GM19351 (cell line): Measurements from ENCODE around the gene SHISA6.

ENCODE experiments used
- ATAC-seq: cut with Tn5 transposase; IDR thresholded peaks from one replicate; pipeline ENCODE4 v1.9.1; 2021; ENCODE audit warnings: mild to moderate bottlenecking, moderate library complexity; ENCODE audit not compliant: unreplicated experiment

Gene SHISA6

DNA sequence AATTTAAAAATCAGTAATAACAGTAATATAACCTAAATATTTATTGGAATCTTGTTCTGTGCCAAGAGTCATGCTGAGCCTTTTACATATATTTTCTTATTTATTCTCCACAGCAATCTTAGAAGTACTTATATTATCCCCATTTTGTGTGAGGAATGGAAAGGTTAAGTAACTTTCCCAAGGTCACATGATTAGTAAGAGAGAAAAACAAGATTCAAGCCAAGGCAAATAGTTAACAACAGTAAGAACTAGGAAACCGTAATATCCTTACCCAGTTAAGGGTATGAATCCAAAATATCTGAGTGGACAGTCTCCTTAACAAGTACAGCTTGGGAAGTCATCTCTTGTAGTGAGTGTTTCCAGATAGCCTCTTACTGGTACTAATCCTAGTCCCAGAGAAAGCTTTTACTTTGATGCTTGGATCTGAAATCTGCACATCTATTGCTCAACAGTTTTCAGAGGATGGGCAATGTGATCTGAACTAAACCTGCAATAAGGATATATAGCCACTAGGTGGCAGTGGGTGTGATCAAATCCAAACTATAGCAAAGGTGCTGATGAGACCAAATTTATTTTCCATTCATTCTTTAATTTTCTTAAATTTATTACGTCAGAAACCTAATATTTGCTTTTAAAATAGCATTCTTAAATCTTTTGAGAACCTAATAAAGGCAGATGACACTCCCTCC lies 23.3 kb downstream of the SHISA6 start:
- ATAC-seq = no peak

DNA sequence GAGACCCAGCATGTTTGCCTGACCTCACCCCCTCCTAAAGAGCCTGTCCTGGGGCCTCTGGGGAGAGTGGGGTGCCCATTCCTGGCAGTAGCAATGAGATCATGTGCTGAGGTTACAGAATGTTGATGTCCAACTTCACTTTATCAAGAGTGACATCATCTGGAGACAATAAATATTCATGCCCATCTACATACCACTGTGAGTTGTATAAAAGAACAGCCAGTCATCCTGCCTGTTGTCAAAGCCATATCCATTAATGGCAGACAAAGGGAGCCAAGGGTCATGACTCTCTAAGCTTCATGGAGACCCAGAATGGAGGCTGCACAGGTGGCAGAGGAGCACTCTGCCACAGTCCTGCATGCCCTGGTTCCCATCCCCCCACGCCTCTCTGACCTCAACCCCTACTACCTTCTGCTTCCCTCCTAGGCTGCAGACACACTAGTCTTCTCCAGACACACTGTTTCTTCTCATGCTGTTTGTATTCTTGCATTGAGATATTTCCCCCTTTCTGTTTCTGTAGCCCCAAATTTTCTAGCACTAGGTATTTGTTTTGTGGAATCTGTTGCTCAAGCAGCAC lies 27.1 kb downstream of the SHISA6 start:
- ATAC-seq = no peak

DNA sequence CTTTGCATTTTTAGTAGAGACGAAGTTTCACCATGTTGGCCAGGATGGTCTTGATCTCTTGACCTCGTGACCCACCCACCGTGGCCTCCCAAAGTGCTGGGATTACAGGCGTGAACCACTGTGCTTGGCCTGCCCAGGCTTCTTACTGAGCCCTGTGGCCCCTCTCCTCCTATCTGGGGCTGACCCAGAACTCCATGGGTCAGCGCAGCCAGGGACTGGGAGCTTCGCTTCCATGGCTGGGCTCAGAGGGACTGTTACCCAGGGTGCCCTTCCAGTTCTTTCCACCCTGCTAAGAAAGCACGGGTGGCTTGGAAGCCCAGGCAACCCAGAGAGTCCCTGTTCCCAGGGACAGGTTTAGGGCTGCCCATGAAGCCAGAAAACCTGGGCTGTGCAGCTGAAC lies 28.2 kb downstream of the SHISA6 start:
- no peak for ATAC-seq

DNA sequence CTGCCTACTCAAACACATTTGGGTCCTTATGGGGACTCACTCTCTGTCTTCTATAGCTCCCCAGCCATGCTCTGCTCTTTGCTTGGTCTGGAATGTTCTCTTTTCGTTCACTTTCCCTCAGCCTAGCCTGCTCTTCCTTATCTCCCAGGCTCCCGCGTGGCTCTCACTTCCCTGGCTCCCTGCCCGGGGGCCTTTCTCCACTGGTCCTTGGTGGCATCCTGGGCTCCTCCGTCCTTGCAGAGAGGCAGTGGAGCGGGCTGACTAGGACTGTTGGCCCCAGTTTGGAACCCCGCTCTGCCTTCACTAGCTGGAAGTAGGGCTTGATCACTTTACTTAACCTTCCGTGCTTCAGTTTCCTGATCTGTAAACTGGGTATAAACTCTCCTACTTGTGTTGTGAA lies 31.2 kb downstream of the SHISA6 start:
- ATAC-seq = no peak

DNA sequence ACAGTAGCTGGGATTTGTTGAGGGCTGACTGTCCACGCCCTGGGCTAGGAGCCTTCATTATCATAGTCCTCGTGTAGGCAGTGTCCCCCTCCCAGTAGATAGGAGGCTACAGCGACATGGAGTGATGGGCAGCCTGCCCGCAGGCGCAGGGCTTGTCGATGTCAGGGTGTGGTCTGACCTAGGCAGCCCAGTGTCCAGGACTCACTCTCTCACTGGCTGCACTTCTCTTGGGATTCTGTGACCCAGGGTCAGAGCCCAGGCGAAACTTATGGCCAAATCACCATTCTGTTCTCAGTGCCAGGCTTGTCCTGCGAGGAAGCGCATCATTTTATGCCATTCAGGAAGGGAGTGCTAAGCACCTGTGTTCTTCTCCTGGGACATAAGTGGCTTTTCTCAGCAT lies 32.6 kb downstream of the SHISA6 start:
- no peak for ATAC-seq

DNA sequence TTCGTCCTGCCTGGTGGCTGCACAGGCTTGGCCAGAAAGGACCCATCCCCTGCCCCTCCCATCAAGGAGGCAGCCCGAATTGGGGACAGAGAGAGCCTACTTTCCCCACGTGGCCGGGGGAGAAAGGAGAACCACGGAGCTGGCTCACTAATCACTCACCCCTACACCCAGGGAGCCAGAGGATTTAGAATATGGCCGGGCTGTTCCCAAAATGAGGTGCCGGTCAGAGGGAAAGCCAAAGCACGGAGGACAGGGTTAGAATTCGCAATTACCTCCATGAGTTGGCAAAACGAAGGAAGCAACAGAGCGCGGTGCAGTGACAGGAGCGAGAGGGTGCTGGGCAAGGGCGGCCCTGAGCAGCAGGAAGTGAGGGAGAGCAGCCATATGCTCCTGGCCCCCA lies 33.1 kb downstream of the SHISA6 start:
- ATAC-seq = no peak

DNA sequence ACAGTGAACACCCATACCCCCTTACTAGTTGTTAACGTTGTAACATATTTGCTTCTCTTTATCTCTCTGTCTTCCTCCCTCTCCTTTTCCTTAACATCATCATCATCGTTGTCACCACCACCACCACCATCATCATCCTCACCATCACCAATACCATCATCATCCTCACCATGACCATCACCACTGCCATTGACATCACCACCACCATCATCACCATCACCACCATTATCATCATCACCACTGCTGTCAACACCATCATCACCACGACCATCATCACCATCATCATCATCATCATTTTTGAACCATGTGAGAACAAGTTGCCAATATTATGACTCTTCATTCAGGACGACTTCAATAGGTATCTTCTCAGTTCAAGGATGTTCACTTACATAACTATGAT lies 35.5 kb downstream of the SHISA6 start:
- no peak for ATAC-seq

DNA sequence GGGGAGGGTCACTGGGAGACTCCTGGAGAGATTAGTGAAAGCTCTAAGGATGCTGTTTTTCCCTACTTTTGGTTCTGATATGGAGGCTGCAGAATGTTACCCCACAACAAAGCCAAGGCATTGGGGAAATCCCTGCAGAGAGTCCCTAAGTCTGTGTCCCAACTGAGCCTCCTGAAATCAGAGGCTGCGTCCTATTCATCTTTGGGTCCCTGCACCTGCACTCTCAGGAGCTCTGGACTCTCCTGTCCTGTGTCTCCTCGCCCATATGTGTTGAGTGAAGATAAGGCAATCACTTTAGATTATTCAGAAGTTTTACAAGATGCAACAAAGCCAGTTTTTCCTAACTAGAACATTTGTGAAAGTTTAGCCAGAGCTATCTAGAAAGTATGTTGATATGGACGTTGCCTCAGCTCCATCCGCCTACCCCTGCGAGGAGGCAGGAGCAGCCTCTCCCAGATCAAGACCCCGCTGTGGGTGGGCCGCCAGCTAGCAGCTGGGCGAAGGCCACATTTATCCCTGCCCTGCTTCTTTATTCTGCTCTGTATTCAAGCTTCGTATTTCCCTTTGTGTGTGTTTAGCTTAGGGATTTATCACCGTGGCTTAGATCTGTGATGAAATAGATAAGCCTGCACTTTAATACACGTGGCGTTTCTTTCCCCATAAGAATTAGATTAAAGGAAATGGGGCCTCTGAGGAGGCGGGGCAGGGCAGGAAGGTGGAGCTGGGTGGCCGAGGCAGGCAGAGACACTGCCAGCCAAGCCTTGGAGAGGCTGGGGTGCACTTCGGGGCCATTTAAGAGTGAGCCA lies 37.4 kb downstream of the SHISA6 start:
- ATAC-seq = no peak

DNA sequence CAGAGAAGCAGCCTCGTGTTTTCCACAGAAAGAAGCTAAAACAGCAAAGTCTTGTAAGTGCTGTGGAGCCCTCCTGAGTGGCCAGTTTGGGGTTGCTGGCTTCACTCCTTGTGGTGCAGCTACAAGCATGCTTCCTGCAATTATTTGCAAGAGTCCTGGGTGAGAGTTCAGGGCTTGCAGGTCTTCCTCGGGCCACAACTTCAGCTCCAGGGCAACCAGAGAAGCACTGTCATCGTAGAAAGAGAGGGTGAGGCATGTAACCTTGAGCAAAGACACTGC lies 37.9 kb downstream of the SHISA6 start:
- no peak for ATAC-seq

DNA sequence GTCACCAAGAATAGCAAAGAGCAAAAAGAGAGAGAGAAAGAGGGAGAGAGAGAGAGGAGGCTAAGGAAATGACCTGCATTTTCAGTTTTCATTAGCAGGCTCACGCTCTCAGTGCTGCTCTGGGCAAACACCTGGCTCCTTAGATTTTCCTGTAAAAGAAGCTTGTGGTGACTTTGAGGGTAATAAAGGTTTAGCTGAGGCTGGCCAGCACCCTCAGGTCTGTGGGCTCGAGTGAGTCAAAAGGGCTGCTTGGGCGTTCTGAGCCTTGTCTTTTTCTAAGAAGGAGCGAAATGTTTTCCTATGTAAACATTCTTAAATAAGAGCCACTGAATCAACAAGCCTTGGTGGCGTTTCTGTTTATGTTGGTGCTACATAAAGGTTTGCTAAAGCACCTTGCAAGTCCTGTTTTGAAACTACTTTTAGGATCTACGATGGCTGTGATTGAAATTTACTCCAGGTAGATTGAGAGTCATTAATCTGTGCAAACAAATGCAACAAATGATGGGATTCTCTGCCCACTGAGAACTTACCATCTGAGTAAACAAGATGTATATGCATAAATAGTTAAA lies 38.8 kb downstream of the SHISA6 start:
- no peak for ATAC-seq

DNA sequence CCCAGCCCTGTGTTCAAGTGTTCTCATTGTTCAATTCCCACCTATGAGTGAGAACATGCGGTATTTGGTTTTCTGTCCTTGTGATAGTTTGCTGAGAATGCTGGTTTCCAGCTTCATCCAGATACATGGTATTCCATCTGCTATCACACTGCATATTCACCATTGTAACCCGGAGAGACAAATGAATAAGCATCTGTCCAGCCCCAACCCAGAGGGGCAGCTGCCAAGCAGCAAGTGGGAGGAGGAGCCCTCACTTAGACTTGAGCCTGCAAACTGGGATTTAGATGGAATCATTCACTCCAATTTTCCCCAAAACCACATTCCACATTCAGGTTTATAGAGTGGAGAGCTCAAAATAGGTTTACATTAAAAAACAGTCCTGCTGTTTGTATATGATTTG lies 41.6 kb downstream of the SHISA6 start:
- ATAC-seq = no peak

DNA sequence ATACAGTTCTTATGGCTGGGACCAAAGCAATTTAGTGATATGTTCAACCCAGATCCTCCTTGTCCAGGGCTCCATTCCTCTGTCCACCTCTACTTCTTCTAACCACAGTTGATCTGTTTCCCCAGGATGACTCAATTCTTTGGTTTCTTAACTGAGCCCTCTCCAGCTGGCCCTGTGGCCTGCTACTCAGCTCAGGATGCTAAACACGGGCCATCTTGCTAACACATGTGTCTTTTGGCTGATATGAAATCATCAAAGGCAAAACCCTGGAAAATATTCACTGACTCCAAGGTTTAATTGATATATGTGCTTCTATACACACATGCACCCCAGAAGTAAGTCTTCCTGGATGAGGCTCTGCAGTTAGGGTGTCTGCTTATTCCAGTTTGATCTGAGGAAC lies 43.8 kb downstream of the SHISA6 start:
- ATAC-seq = no peak

DNA sequence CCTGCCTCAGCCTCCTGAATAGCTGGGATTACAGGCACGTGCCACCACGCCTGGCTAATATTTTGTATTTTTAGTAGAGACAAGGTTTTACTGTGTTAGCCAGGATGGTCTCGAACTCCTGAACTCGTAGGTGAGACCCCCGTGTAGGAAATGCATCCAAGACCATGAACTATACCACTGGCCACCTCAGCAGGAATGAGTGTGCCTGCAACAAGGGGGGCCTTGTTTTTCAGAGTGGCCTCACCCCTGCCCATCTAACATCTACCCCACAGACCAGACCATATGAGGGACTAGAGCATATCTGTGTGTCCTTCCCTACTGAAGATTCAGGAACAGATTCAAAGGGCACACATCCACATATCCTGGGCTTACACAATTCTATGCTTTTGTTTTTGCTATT lies 44.9 kb downstream of the SHISA6 start:
- no peak for ATAC-seq

DNA sequence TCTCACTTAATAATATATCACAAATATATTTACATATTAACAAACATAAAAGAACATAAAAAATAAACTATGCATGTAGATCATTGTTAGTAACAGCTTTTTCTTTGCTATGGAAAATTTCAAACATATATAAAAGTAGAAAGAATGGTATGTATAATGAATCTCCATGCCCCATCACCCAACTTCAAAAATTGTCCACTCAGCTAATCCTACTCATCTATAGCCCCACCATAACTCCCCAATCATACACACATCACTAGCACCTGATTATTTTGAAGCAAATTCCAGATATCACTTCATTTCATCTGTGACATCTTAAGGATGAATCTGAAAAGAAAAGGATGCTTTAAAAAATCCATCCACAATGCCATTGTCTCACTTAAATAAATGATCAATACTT lies 46.8 kb downstream of the SHISA6 start:
- no peak for ATAC-seq

DNA sequence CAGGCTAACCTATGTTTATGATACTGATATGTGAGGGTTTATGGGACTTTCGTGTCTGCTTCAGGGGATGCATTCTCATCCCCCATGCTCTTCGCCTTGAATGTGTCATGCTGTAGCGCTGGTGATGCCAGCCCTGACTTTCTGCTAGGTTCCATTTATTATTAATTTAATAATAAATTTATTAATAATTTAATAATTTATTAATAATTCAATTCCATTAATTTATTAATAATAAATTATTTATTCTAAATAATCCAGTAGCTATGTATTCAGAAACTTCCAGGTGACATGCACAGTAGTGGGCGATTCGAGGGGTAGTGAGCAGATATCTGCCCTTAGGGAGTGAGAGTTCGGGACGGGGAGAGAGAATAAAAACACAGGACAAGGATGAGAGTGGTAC lies 49.8 kb downstream of the SHISA6 start:
- no peak for ATAC-seq

DNA sequence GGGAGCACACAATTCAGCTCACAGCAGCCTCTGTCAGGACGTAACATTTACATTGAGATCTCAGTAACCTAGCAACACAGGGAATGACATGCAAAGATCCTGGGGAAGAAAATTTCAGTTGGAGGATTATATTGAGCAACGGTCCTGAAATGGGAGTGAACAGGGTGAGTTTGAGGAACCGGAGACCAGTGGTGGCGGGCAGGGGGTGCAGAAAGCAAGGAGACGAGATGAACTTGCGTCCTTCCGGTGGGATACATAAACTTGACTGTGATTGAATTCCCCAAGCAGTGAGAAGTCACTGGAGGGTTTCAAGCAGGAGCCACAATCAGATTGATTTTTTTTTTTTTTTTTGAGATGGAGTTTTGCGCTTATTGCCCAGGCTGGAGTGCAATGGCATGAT lies 51.5 kb downstream of the SHISA6 start:
- no peak for ATAC-seq

DNA sequence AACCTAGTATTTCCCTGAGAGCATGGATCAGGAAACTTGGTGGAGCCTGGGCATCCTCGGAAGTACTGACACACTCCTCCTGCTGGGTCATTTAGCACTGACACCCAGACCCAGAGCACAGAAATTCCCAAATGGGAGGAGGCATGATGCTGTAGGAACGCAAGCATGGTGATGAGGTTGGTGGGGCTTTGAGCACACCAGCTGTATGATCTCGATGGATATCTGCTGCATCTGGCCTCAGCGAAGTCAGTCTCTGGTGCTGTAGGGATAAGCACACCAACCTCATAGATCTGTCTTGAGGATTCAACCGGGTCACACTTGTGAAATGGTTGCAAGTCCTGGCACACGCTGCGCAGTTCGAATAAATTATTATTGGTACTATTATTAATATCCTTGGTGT lies 52.5 kb downstream of the SHISA6 start:
- no peak for ATAC-seq

DNA sequence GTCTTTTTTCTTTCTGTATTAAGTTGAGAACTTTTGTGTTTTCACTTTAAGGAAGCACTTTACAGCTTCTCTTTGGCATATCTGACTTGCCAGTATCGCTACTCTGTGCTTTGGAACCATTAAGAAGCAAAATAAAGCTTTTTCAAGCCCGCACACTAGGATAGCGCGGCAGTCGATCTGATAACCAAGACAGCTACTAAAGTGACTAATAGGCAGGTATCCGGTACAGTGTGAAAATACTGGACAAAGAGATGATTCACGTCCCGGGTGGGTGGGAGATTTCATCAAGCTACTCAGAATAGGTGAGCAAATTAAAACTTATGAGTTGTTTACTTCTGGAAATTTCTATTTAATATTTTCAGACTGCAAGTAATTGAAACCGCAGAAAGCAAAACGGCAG lies 53.8 kb downstream of the SHISA6 start:
- no peak for ATAC-seq

DNA sequence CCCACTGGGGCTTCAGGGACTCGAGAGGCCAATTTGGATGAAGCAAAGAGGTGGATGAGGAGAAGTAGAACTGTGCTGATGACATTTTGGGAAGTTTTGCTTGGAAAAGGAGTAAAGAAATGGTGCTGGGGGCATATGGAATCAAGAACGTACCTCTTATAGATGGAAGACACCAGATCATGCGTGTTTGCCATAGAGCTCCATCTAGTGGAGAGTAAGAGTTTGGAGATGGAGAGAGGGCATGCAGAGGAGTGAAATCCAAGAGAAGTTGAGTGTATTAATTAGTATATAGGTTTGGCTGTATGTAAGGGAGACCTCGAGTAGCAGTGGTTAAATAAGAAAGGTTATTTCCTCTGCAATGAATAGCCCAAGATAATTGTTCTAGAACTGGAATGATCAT lies 56.0 kb downstream of the SHISA6 start:
- no peak for ATAC-seq

DNA sequence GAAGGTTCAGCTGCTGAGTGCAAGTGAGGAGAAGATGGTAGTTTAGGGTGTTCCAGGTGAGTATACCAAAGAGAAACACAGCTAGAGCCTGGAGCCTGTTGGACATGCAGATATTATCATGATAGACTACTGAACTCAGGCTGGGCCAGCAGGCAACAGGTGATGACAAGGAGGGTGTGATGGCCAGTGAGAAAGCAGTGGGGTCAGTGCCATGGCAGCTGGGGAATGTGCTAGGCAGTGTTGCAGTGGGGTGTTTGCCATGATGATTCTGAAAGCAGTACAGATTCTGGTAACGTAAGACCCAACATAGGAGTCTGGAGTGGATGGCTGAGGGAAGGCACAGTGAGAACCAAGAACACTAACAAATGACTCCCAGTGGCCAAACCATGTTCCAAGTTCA lies 57.4 kb downstream of the SHISA6 start:
- ATAC-seq = no peak

DNA sequence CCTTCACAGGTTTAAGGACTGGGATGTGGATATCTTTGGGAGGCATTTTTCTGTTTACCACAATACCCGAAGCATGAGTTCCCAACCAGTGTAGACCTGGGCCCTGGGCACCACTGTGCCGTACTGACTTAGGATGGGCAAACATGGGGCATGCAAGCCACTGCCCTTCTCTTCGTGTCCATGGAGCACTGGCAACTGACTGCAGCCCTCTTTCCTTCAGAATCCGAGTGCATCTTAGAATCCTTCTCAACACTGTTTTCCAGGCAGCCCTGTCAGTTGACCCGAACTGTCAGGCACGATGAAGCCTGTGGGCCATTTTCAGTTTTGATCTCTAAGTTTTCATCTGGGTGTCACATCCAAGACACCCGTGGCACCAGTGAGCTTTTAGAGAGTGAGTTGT lies 59.2 kb downstream of the SHISA6 start:
- no peak for ATAC-seq

DNA sequence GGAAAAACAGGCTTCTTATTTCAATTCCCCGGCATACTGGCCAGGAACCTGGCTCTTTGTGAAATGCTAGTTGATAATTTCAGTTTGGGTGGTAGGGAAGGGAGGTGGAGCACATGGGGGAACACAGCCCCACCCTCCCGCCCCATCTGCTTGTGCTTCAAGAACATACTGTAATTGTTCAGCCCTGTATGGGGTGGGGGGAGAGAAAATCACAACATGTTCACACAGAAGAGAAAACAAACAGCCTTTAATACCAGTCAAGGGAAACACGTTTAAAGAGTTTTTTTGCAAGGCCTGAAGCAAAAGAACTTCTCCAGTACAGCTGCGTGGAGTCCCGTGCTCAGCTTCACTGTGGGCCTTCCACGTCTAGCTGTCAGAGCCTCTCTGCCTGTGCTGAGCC lies 59.7 kb downstream of the SHISA6 start:
- ATAC-seq = no peak
